Measurements from ENCODE around the gene SUN1.
"Not testable (repeated sequence)": the region's sequence is repeated elsewhere in the genome, so short reads cannot be mapped to it uniquely, and the experiment has no call there.

SUN1 gene

GRCh38 chr7:903921-904755 lies 71.9 kb downstream of the SUN1 start:
- no peak for DNase-seq (ENCODE audit: low spot score)
- Mint-ChIP-seq H3K27ac (no peak overlapping the region), H3K4me1 (ENCODE audit: low read depth) (no peaks in the 10 kb centered on the region), H3K27me3 (ENCODE audit: low read depth) (peaks cover 2% of the 10 kb centered on the region), H3K9me3 (no peaks in the 10 kb centered on the region), H3K4me3 (no peak overlapping the region), H3K36me3 (ENCODE audit: low read depth) (no peaks in the 10 kb centered on the region)

- Mint-ChIP-seq H3K36me3 (ENCODE audit: low read depth) (no peaks in the 10 kb centered on the region), H3K4me3 (no peak overlapping the region), H3K27me3 (ENCODE audit: low read depth) (peaks cover 2% of the 10 kb centered on the region), H3K9me3 (no peaks in the 10 kb centered on the region), H3K4me1 (ENCODE audit: low read depth) (no peaks in the 10 kb centered on the region), H3K27ac (no peak overlapping the region)
- no peak for DNase-seq (ENCODE audit: low spot score)
These were observed 72.6 kb downstream of the SUN1 start for GRCh38 chr7:904847-905246.

DNA sequence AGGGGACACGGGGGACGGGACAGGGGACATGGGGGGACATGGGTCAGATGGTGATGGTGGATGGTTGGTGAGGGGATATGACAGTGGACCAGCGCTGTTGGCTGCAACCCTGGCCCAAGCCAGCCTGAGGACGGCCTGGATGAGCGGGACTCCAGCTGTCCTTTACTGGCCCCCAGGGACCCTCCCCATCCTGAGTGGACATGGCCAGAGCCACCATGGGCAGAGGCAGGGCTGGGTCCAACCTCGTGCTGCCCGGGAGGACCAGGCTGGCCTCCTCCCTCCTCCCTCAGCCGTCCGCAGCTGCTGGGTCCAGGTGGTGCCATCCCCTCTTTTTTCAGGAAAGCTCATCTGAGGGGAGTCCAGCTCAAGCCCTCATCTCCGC lies 74.5 kb downstream of the SUN1 start:
- Mint-ChIP-seq H3K27me3 (ENCODE audit: low read depth) (peaks cover 4% of the 10 kb centered on the region), H3K4me1 (ENCODE audit: low read depth) (no peaks in the 10 kb centered on the region), H3K9me3 (no peaks in the 10 kb centered on the region), H3K27ac (no peak overlapping the region), H3K4me3 (no peak overlapping the region), H3K36me3 (ENCODE audit: low read depth) (no peaks in the 10 kb centered on the region)
- DNase-seq (ENCODE audit: low spot score): no peak

GRCh38 chr7:907158-907980 lies 75.1 kb downstream of the SUN1 start:
- H3K4me3 Mint-ChIP-seq: no peak overlapping the region
- no peaks in the 10 kb centered on the region for H3K9me3 Mint-ChIP-seq
- H3K27me3 Mint-ChIP-seq (ENCODE audit: low read depth): peaks cover 4% of the 10 kb centered on the region
- H3K36me3 Mint-ChIP-seq (ENCODE audit: low read depth): no peaks in the 10 kb centered on the region
- DNase-seq (ENCODE audit: low spot score): no peak
- no peak overlapping the region for H3K27ac Mint-ChIP-seq
- no peaks in the 10 kb centered on the region for H3K4me1 Mint-ChIP-seq (ENCODE audit: low read depth)

DNA sequence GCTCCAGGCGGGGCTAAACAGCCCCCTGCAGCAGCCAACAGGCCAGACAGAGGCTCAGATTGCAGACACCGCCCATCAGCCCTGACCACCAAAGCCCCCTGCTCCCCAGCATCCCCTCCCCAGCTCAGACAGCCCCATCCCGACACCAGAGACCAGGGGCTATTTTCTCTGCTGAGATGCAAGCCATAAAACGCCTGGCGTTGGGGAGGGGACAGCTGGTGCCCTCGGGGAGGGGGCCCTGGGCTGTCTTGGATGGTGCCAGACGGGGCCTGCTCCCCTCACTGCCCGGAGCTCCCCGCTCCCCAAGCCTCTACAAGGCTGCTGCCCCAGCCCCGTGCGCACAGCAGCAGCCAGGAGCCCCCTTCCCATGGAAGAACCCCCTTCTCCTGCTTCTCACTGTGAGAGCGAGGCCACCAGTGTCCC lies 75.9 kb downstream of the SUN1 start:
- Mint-ChIP-seq H3K36me3 (ENCODE audit: low read depth) (no peaks in the 10 kb centered on the region), H3K4me3 (no peak overlapping the region), H3K27me3 (ENCODE audit: low read depth) (peaks cover 4% of the 10 kb centered on the region), H3K4me1 (ENCODE audit: low read depth) (no peaks in the 10 kb centered on the region), H3K27ac (no peak overlapping the region), H3K9me3 (no peaks in the 10 kb centered on the region)
- no peak for DNase-seq (ENCODE audit: low spot score)

GRCh38 chr7:908591-909357 lies 76.5 kb downstream of the SUN1 start:
- not testable (repeated sequence) for H3K4me3 Mint-ChIP-seq

GRCh38 chr7:909358-910329 lies 77.4 kb downstream of the SUN1 start:
- DNase-seq (ENCODE audit: low spot score): no peak
- Mint-ChIP-seq H3K36me3 (ENCODE audit: low read depth) (no peaks in the 10 kb centered on the region), H3K4me1 (ENCODE audit: low read depth) (no peaks in the 10 kb centered on the region), H3K4me3 (no peak overlapping the region), H3K27ac (no peak overlapping the region), H3K27me3 (ENCODE audit: low read depth) (peaks cover 4% of the 10 kb centered on the region), H3K9me3 (no peaks in the 10 kb centered on the region)

More at GRCh38 chr7:908591-909357, 76.5 kb downstream of the SUN1 start:
- not testable (repeated sequence) for H3K27ac Mint-ChIP-seq; H3K27me3 Mint-ChIP-seq (ENCODE audit: low read depth); H3K9me3 Mint-ChIP-seq; H3K36me3 Mint-ChIP-seq (ENCODE audit: low read depth); H3K4me1 Mint-ChIP-seq (ENCODE audit: low read depth)
- peak; percentile 59 for DNase-seq (ENCODE audit: low spot score)

DNA sequence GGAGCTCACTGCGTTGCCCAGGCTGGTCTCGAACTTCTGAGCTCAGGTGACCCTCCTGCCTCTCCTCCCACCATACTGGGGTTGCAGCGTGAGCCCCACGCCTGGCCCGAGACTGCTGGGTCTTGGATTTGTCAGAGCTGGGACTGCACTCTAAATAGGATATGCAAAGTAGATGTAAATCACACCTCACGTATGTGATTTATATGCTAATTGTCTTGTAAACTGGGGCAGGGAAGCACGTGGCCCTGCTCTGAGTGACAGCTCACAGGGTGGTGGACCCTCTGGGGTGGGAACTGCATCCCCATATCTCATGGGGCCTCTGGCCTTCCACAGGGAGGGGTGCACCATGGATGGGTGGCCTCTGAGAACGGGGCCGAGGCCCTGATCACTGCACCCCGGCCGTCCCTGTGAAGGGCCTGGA lies 78.2 kb downstream of the SUN1 start:
- no peak for DNase-seq (ENCODE audit: low spot score)
- Mint-ChIP-seq H3K4me1 (ENCODE audit: low read depth) (no peaks in the 10 kb centered on the region), H3K27ac (no peak overlapping the region), H3K4me3 (no peak overlapping the region), H3K36me3 (ENCODE audit: low read depth) (no peaks in the 10 kb centered on the region), H3K9me3 (no peaks in the 10 kb centered on the region), H3K27me3 (ENCODE audit: low read depth) (peaks cover 2% of the 10 kb centered on the region)

GRCh38 chr7:910931-911431 lies 78.7 kb downstream of the SUN1 start:
- no peak overlapping the region for H3K4me3 Mint-ChIP-seq
- DNase-seq (ENCODE audit: low spot score): no peak
- H3K4me1 Mint-ChIP-seq (ENCODE audit: low read depth): no peaks in the 10 kb centered on the region
- H3K27me3 Mint-ChIP-seq (ENCODE audit: low read depth): peaks cover 2% of the 10 kb centered on the region
- H3K9me3 Mint-ChIP-seq: no peaks in the 10 kb centered on the region
- H3K36me3 Mint-ChIP-seq (ENCODE audit: low read depth): no peaks in the 10 kb centered on the region
- H3K27ac Mint-ChIP-seq: no peak overlapping the region

- no peaks in the 10 kb centered on the region for H3K9me3 Mint-ChIP-seq
- no peaks in the 10 kb centered on the region for H3K4me1 Mint-ChIP-seq (ENCODE audit: low read depth)
- no peaks in the 10 kb centered on the region for H3K36me3 Mint-ChIP-seq (ENCODE audit: low read depth)
- peaks cover 2% of the 10 kb centered on the region for H3K27me3 Mint-ChIP-seq (ENCODE audit: low read depth)
- no peak overlapping the region for H3K27ac Mint-ChIP-seq
- no peak for DNase-seq (ENCODE audit: low spot score)
- no peak overlapping the region for H3K4me3 Mint-ChIP-seq
These were observed 79.7 kb downstream of the SUN1 start for GRCh38 chr7:911791-912480.

GRCh38 chr7:913736-914520 lies 81.7 kb downstream of the SUN1 start:
- Mint-ChIP-seq H3K9me3 (no peaks in the 10 kb centered on the region), H3K27me3 (ENCODE audit: low read depth) (peaks cover 2% of the 10 kb centered on the region), H3K4me1 (ENCODE audit: low read depth) (no peaks in the 10 kb centered on the region), H3K36me3 (ENCODE audit: low read depth) (no peaks in the 10 kb centered on the region), H3K27ac (no peak overlapping the region), H3K4me3 (no peak overlapping the region)
- no peak for DNase-seq (ENCODE audit: low spot score)

All from T-helper 2 cell treated with Interferon-gamma antibody and Interleukin-4, amounts not matched to agents 5 μg/mL and 100 μg/mL, for 36 hours (primary cell).